Measurements from ENCODE around the gene NDUFB5.
"Not testable (repeated sequence)": the region's sequence is repeated elsewhere in the genome, so short reads cannot be mapped to it uniquely, and the experiment has no call there.

NDUFB5 gene

DNA sequence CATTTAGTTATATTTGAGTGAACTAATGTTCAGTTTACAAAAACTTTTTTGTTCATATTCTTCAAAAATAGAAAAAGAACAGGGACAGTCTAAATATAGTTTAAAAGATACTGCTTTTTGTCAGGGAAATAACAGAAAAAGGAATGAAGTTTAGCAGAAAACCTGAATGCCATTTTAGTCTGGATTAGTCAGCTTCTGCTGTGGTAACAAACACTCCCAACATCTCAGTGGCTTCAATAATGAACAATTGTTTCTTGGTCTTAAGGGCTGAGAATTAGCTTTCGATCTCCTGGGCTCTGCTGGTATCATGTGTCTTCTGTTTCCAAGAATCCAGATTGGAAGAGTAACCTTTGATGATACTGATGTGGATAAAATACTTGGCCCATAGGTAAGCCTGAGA lies 35.9 kb downstream of the NDUFB5 start:
- no peak for DNase-seq

DNA sequence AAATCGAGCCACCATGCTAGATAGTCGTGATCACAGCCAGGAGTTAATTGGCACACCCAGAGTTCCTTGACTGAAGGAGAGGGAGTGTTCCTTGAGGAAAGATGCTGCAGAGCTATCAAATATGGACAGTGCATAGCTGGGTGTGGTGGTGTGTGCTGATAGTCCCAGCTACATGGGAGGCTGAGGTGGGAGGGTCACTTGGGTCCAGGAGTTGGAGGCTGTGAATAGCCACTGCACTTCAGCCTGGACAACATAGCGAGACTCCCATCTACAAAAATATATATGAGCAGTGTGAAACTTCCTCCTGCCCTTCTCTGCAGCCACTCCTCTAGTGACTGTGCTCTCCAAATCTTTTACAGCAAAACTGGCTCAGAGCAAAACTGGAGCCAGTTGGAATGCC lies 38.3 kb downstream of the NDUFB5 start:
- no peak for DNase-seq

DNA sequence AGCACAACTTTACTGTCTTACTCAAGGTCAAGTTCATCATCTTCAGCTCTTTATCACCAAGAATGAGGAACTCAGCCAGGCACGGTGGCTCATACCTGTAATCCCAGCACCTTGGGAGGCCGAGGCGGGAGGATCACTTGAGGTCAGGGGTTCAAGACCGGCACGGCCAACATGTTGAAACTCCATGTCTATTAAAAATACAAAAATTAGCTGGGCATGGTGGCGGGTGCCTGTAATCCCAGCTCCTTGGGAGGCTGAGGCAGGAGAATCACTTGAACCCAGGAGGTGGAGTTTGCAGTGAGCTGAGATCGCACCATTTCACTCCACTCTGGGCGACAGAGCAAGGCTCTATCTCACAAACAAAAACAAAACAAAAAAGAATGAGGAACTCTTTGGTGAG lies 39.2 kb downstream of the NDUFB5 start:
- DNase-seq: not testable (repeated sequence)

DNA sequence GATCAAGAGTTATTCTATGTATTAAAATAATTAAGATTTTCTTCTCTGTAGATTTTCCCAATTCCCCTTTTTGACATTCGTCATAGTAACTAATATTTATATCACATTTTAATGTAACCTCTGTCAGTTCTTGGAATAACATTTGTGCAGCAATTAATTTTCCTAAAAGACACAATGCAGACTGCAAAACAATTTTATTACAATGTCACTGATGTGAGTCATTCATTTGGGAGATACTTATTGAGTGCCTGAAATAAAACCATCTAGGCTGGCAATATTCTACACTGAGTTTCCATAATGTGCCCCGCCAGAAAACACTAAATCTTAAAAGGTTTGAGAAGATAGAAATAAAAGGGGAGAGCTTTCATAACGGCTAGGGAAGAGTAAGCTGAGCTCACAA lies 41.6 kb downstream of the NDUFB5 start:
- no peak for DNase-seq

DNA sequence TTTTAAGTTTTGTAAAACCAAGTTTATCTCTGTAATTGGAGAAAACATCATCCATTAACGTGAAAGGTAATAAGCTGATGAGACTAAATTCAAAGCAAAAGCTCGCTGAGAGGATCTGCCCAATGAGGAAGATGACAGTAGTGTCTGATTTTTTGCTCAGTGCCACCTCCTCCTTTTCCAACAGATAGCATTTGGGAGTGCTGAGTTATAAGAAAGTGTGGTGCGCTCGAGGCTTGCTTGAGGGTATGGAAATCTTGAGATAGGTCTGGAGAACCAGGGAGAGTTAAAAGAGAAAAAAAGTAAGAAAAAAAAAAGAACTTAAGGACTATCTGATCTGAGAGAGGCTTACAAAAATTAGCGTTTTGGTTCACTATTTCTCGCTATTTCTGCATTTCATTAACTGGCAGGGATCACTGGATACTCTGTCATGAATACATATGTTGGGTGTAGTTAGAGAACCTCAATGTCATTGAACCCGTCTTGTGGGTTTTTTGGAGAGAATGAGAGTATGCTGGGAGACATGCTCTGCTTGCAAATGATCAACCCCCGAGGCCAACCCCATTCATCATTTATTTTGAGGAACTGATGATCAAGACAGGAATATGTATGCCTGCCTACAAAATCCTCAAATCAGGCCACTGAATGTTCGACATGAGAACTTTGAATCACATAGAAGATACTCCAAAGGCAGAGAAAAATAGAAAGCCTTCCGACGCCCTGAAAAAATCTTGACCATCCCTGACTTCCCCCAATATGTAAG lies 47.3 kb downstream of the NDUFB5 start:
- no peak for DNase-seq

DNA sequence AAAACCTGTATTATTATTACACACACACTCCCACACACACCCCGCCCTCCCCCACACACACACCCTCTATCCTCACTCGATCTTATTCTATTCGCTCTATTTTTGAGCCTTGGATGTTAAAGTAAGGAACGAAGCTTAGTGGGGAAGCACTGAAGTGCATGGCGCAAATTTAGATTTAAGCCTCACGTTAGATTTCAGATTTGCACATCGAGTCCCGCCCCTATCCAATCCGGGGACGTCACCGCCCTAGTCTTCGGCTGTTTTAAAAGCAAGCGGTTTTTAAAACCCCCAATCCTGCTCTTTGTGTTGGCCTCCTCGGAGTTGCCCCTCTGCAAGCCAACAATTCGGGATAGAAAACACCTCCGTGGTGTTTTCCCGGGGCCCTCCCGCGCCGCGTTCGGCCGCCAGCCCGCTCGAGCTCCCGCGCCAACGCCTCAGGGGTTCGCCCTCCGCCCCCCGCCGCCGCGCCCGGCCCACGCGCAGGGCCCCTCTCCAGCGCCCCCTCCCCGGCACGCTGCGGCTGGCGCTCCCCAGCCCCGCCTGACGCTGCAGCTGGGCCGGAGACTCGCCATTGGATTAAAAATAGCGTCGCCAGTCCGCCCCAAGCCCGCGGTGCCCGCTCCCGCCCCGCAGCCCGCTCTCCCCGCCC lies 48.0 kb downstream of the NDUFB5 start, which contains the start of gene USP13:
TSS of gene USP13 (plus strand) at position 594 of the 649 bp plus-strand sequence. CDS start 186 bp downstream, outside the sequence.
- DNase-seq: peak; percentile 57

DNA sequence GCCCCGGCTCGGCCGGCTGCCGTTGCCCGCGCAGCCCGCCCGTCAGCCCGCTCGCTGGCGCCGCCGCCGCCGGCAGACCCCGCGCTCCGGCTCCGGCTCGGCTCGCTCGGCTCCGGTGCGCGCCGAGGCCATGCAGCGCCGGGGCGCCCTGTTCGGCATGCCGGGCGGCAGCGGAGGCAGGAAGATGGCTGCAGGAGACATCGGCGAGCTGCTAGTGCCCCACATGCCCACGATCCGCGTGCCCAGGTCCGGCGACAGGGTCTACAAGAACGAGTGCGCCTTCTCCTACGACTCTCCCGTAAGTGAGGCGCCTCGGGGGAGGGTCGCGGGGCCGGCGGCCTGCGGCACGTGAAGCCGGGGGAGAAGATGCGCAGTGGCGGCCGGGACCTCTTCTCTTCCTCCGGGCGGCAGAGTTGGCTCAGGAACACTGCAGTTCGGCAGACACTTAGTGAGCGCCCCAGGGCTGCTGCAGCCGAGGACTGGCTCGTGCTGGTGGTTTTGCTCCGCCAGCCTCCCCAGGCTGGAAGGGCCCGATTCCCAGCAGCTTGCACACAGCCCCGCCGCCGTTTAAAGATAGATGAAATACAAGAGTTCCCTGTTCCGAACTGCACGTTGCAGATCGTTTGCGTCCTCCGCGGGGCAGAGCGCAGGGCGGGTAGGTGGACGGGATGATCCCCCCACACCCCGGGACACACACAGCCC lies 48.7 kb downstream of the NDUFB5 start:
- DNase-seq: peak; percentile 53

DNA sequence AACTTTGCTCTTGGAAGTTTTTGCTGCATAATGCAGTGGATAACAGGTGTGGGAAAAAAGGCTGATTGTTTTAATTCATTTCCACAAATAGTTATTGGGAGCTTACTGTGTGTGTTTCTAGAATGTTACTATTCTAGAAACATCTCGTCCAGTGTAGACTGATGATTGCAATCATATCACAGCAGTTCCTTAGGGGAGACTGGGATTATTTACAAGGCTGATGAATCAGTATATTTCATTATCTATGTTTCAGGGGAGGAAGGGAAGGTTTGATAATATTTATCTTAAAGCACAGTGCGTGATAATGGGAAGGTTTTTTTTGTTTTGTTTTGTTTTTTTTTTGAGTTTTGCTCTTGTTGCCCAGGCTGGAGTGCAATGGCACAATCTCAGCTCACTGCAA lies 50.6 kb downstream of the NDUFB5 start:
- DNase-seq: no peak

DNA sequence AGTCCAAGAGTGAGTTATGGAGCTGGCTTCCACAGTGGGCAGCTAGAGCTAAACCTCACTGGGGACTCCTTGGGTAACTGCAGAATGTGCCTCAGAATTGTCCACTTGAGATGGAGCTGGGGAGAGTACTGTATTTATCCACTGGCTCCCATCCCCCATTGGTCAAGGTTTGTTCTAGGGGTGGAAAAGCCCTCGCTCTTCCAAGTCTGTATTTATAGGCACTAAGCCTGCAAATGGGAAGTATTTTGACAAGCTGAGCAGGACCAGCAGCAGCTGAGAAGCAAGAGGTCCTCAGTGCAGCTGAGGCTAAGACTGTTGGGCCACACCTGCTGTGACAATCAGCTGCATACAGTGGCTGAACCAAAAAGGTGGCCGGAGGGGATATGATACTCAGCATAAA lies 54.0 kb downstream of the NDUFB5 start:
- no peak for DNase-seq

DNA sequence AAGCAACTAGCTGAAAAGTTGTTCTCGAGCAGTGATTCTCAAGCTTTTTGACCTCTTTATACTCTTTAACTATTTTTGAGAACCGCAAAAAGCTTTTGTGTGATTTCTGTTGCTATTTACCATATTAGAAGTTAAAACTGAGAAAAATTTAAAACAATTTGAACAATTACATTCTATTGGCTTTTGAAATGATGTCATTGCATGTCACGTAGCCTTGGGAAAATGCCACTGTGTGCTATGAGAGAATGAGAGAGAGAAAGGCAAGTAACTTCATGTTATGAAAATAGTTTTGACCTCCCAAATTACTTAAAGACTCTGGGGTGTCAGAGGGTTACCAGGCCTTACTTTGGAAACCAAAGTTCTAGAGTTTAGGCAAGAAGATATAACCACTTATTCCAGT lies 56.3 kb downstream of the NDUFB5 start:
- no peak for DNase-seq

DNA sequence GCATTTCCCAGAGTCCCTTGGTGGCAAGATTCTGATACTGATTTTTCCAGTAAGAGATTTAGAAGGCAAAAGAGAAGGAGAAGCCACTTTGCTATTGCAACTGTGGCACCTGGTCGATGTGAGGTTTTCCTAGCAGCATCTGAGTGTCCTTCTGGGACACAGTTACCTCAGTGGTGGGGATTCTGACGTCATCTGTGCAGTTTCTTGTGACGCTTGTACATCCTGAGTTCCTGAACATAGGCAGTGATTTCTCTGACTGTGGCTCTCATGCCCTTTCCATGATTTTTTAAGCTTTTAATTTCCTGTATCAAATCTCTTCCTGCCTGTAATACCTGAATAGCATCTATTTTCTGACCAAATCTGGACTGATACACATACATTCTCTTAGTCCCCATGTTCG lies 57.2 kb downstream of the NDUFB5 start:
- DNase-seq: no peak

DNA sequence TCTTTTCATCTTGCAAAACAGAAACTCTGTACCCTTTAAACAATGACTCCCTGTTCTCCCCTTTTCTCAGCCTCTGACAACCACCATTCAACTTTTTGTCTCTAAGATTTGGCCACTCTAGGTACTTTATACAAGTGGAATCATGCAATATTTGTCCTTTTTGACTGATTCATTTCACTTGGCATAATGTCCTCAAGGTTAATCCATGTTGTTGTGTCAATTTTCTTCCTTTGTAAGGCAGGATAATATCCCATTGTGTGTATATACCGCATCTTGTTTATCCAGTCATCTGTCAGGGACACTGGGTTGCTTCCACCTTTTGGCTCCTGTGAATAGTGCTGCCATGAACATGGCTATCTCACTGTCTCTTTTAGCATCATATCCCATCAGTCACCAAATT lies 58.5 kb downstream of the NDUFB5 start:
- no peak for DNase-seq

DNA sequence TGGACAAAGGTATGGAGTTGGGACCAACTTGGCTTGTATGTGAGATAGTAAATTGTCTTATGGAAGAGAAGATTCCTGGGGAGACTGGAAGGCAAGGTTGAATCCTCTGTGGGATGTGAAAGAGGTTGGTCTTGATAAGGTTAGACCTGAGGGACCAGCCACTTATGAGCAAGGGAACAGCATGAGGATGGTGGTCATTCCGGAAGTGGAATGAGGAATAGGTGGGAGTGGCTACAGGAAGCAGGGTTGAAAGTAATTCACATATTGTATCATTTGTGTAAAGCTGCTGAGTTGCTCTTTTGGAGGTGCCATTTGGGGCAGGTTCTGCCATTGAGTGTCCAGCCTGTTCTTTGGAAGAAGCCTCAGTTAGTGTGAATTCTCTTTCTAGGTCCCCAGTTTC lies 61.4 kb downstream of the NDUFB5 start:
- no peak for DNase-seq

DNA sequence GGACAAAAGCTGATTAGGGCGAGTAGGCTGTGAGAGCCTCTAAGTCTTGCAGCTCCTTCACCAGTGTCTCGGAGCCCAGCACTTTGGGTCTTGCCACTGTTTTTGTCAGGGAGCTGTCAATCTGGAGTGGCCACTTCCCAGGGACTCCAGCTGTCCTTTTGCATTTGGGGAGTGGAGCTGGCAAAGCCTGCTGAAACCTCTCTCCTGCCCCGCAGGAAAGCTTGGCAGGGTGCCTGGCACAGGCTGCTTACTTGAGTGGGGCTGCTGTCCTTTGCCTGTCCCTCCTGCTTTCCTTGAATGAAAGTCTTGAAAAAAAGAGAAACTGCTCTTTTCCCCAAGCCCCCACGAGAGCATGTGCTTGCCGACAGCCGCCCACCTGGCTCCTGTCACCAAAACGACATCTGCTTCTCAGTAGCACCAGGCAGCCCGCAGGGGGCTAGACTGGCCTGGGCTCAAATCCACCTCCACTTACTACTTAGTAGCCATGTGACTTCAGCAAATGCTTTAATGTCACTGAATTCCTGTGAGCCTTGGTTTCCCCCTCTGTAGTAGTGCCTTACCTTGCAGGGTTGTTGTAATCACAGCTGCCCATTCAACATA lies 61.9 kb downstream of the NDUFB5 start:
- no peak for DNase-seq

DNA sequence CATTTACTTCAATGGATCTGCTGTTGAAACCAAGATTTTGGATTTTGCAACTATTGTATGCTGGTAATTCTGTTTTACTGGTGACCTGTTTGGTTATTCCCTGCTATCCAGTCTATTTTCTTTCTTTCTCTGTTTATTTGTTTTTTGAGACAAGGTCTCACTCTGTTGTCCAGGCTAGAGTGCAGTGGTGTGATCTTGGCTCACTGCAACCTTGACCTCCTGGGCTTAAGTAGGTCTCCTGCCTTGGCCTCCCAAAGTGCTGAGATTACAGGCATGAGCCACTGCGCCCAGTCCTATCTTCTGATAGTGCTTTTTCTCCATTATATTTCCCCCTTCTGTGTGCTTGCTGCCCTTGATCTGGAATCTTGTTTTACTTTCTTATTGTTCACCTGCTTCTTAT lies 63.8 kb downstream of the NDUFB5 start:
- DNase-seq: no peak

DNA sequence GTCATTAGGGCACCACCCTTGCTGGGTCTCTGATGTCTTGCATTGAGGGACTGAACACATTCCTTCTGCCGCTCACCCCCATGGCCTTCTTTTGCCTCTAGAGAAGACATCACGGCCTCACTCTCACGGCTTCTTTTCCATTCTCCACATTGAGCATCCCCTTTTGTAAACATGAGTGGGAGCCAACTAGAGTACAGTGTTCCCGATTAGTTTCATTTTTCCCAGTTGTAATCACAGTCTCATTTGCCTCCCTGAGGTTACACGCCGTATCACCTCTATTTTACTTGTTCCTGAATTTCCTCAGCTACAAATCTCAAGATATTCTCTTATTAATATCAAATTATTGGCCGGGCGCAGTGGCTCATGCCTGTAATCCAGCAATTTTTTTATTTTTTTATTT lies 65.7 kb downstream of the NDUFB5 start:
- DNase-seq: no peak

DNA sequence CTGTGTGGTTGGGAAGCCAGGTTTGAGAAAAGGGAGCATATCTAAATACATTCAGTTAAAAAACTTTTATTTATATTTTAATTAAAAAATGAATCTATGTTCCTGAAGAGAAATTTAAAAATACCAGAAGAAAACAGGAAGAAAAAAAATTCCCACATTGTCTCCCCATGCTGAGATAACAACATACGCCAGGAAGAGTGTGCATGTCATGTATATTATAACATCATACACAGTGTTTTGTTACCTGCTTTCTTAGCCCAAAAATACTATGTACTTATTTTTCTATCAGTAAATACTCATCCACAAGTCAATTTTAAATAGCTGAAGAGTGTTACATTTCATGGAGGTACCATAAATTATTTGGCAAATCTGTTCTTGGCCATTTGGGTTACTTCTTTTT lies 66.7 kb downstream of the NDUFB5 start:
- DNase-seq: no peak

DNA sequence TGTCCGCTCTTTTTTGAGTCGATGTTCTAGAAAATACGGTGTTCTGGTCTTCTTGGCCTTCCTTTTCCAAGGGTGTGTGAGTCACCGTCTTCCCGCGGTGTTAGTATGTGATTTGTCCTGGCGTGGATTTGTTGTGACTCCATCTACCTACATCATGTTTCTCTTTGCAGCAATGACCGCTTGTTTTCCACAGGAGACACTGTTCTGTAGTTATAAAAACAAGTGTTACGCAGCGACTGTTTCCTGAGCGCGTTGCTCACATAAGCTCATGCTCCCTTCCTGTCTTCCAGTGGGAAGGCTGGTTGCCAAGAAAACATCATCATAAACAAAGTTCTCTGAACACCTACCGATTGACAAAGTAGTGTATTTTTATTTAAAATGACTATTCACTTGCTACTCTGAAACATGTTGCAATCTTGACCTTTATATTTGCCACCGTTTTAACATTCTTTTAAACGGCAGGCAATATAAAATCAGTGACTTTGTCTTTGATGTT lies 67.2 kb downstream of the NDUFB5 start:
- DNase-seq: no peak

DNA sequence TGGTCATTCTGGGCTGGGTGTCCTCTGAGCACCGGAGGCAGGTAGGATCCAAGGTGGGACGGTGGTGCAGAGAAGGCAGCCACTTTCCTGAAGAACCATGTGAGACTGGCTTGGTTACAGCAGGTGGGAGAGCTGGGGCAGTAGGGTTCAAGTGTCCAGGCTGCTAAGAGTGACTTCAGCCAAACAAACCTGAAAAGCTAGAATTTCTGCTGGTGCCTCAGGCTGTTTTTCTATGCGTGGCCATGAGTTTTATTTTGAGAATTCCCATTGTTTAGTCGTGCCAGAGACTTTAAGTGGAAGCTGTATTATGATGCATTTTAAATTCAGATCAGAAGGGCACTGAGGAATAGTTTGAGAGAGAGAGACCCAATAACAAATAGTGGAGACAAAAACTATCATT lies 68.3 kb downstream of the NDUFB5 start:
- DNase-seq: no peak

DNA sequence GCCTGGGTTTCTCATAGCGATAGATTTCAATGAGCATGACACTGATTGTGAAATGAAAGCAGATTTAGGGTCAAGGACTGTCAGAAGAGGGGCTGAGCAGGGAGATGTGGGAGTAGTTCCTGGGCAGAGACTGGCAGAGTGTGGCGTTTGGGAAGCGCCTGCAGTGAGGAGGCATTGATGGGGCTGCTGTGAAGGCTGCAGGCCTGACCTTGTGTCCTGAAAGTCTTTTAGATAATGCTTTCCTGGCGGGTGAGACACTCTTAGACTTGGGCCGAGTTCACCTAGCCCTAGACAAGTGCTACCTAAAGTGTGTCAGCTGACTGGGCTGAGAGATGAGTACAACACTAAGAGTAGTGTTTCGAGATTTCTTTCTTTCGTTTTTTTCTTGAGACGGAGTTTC lies 68.9 kb downstream of the NDUFB5 start:
- no peak for DNase-seq

DNA sequence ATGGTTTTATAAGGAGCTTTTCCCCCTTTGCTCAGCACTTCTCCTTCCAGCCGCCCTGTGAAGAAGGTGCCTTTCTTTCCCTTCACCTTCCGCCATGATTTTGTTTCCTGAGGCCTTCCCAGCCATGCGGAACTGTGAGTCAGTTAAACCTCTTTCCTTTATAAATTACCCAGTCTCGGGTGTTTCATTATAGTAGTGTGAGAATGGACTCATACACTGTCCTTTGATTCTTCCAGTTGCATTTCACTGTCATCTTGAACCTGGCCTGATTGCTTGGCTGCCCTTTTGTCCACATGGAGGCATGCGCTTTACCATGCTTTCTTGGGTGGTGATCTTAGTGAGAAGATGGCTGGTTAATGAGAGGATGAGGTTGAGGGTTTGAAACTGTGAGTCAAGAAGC lies 71.5 kb downstream of the NDUFB5 start:
- DNase-seq: no peak
